ENCODE data around the gene ZNF19.

- TF ChIP-seq RAD21 (IDR thresholded peaks at IDR 0.05; ENCODE audit: low read depth) (no peak), YY1 (IDR thresholded peaks at IDR 0.05; ENCODE audit: low read depth) (no peak), CREB1 (IDR thresholded peaks at IDR 0.05; ENCODE audit: low read depth) (no peak), TAF1 (IDR thresholded peaks at IDR 0.05; ENCODE audit: low read depth) (no peak), CEBPB (IDR thresholded peaks at IDR 0.05) (no peak), NFIC (IDR thresholded peaks at IDR 0.05) (no peak), EGR1 (IDR thresholded peaks at IDR 0.05) (no peak), REST (IDR thresholded peaks at IDR 0.05; ENCODE audit: low read depth) (no peak), EP300 (IDR thresholded peaks at IDR 0.05; ENCODE audit: borderline replicate concordance) (no peak), TEAD4 (IDR thresholded peaks at IDR 0.05) (no peak), ZBTB7A (IDR thresholded peaks at IDR 0.05; ENCODE audit: low read depth) (no peak), TCF12 (IDR thresholded peaks at IDR 0.05; ENCODE audit: low read depth) (no peak)
- TF ChIP-seq, protein P1, sequence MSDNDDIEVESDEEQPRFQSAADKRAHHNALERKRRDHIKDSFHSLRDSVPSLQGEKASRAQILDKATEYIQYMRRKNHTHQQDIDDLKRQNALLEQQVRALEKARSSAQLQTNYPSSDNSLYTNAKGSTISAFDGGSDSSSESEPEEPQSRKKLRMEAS (IDR thresholded peaks at IDR 0.05), result no peak
- TF ChIP-seq, protein P2, sequence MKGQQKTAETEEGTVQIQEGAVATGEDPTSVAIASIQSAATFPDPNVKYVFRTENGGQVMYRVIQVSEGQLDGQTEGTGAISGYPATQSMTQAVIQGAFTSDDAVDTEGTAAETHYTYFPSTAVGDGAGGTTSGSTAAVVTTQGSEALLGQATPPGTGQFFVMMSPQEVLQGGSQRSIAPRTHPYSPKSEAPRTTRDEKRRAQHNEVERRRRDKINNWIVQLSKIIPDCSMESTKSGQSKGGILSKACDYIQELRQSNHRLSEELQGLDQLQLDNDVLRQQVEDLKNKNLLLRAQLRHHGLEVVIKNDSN (IDR thresholded peaks at IDR 0.05), result no peak
These were observed 56.2 kb downstream of the ZNF19 start for GRCh38 chr16:71432906-71433305.

All from Ishikawa (cell line).